Measurements from ENCODE around the gene PAK1IP1. TPM values are rescaled to one million over a fixed set of nuclear protein-coding genes. Genes with fewer than 3 reads are reported as not detected.
"Not testable (repeated sequence)": the region's sequence is repeated elsewhere in the genome, so short reads cannot be mapped to it uniquely, and the experiment has no call there.

Gene PAK1IP1
- total RNA-seq, 2 experiments from 2014 or later, result 34.2 to 35.5 TPM

DNA sequence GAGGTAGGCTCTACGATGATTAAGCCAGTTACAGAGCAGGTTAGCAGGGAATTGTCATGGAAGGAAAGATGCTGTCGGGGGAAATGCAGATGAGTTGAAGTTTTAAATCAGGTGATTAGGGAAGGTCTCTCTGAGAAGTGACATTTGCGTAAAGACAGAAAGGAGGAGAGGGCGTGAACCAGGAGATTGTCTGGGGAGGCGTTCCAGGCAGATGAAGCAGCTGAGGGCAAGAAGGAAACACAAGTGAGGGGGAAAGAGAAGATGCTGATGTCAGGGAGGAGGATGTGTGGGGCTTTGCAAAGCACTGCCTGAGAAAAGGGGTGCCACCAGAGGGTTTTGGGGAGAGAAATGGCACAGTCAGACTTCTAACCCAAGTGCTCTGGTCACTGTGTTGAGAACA, 50.3 kb downstream of the PAK1IP1 start:
- Mint-ChIP-seq H3K4me3 (no peak overlapping the region), H3K27me3 (no peaks in the 10 kb centered on the region), H3K4me1 (ENCODE audit: low read depth) (peaks cover 28% of the 10 kb centered on the region), H3K9me3 (no peaks in the 10 kb centered on the region), H3K36me3 (ENCODE audit: low read depth) (peaks cover 17% of the 10 kb centered on the region), H3K27ac (no peak overlapping the region)
- TF ChIP-seq, protein P1, sequence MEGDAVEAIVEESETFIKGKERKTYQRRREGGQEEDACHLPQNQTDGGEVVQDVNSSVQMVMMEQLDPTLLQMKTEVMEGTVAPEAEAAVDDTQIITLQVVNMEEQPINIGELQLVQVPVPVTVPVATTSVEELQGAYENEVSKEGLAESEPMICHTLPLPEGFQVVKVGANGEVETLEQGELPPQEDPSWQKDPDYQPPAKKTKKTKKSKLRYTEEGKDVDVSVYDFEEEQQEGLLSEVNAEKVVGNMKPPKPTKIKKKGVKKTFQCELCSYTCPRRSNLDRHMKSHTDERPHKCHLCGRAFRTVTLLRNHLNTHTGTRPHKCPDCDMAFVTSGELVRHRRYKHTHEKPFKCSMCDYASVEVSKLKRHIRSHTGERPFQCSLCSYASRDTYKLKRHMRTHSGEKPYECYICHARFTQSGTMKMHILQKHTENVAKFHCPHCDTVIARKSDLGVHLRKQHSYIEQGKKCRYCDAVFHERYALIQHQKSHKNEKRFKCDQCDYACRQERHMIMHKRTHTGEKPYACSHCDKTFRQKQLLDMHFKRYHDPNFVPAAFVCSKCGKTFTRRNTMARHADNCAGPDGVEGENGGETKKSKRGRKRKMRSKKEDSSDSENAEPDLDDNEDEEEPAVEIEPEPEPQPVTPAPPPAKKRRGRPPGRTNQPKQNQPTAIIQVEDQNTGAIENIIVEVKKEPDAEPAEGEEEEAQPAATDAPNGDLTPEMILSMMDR (IDR thresholded peaks at IDR 0.05), result no peak
- ATAC-seq (no peak), DNase-seq (no peak)
- intact Hi-C loops (cut with micrococcal nuclease), result no loop called here
- ChIA-PET CTCF (no interaction called here), POLR2A (interaction anchor here (0.6 kb wide), 1 partner anchor 245 kb away, joined by 3 read pairs; no protein-coding TSS in a partner anchor)

DNA sequence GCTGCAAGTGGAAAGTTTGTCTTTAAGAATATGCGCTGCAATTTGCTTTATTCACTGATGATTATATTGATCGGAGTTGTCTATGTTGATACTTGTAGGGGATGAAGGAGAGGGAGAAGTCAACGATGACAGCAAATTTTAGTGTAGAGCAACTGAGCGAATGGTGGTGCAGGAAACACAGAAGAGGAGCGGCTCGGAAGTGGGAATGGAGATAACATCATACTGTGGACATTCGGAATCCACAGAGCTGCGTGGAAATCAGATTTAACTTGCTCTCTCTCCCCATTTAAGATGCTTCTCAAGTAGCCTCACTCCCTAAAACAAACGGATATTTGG, 52.1 kb downstream of the PAK1IP1 start:
- ChIA-PET POLR2A (interaction anchor here (1.0 to 3.2 kb wide), 11 partner anchors 8 to 92 kb away, joined by 3 to 20 read pairs (median 4); partner anchors contain the start of genes C6orf52, MAK, PAK1IP1 and TMEM14C), CTCF (interaction anchor here (1.1 to 1.8 kb wide), 4 partner anchors 12 to 347 kb away, joined by 3 to 4 read pairs (median 4); partner anchors contain the start of gene SMIM13)
- ATAC-seq (no peak), DNase-seq (no peak)
- intact Hi-C loops (cut with micrococcal nuclease), result loop anchor here (2.0 kb wide), 1 partner anchor 52 kb away; the partner anchor contains the start of genes C6orf52 and PAK1IP1
- H3K9me3 Mint-ChIP-seq, result no peaks in the 10 kb centered on the region
- TF ChIP-seq, protein P1 (IDR thresholded peaks at IDR 0.05), result no peak
- peak overlapping the region; percentile 95 for H3K27ac Mint-ChIP-seq
- no peaks in the 10 kb centered on the region for H3K27me3 Mint-ChIP-seq
- peaks cover 39% of the 10 kb centered on the region for H3K4me1 Mint-ChIP-seq (ENCODE audit: low read depth)
- H3K36me3 Mint-ChIP-seq (ENCODE audit: low read depth), result peaks cover 24% of the 10 kb centered on the region
- peak overlapping the region; percentile 95 for H3K4me3 Mint-ChIP-seq

DNA sequence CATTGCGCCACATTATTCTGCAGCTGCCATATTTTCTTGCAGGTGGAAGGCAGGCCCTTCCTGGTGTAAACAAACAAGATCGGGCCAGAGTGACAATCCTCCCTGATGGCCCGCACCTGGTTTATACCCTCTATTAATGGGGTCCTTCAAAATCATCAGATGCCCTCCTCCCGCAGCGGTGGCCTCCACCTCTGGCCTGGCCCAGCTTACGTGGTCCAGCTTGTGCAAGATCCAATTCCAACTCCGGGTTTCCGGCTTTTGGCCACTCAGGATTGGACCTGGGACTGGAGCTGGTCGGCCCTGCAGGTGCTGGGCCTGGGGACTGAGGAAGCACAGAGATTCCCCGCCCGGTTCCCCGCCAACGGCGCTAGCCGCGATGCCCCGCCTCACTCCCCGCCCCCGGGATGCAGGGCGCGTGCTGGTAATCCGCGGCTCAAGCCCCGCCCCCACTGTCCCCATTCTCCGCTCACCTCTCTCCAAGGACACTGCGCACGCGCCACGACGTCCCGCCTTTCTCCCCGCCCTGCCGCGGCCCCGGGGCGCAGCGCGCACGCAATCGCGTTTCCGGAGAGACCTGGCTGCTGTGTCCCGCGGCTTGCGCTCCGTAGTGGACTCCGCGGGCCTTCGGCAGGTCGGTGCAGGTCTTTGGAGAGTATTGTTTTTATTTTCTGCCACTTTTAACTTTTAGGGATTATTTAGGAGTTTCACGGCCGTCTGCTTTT, 52.6 kb downstream of the PAK1IP1 start, which contains the start of gene TMEM14B:
Gene TMEM14B (plus strand): TSS at position 555 of the 722 bp plus-strand sequence. CDS start 1,441 bp downstream, outside the sequence.
- H3K36me3 Mint-ChIP-seq (ENCODE audit: low read depth), result peaks cover 24% of the 10 kb centered on the region
- TF ChIP-seq, protein P1 (IDR thresholded peaks at IDR 0.05), result no peak
- H3K9me3 Mint-ChIP-seq, result no peaks in the 10 kb centered on the region
- CTCF ChIA-PET, result interaction anchor here (0.8 to 1.8 kb wide), 6 partner anchors 11 to 346 kb away, joined by 3 to 4 read pairs (median 3); partner anchors contain the start of gene SMIM13
- DNase-seq, result peak; percentile 100
- intact Hi-C loops (cut with micrococcal nuclease), result loop anchor here (2.0 kb wide), 1 partner anchor 53 kb away; the partner anchor contains the start of genes C6orf52 and PAK1IP1
- ATAC-seq, result peak; percentile 99
- peak within 1 kb of the TSS; percentile 95 for H3K27ac Mint-ChIP-seq
- peak within 1 kb of the TSS; percentile 95 for H3K4me3 Mint-ChIP-seq
- POLR2A ChIA-PET, result interaction anchor here (1.0 to 3.2 kb wide), 12 partner anchors 9 to 91 kb away, joined by 3 to 20 read pairs (median 4); partner anchors contain the start of genes C6orf52, MAK, PAK1IP1 and TMEM14C
- H3K4me1 Mint-ChIP-seq (ENCODE audit: low read depth), result peaks cover 42% of the 10 kb centered on the region
- no peaks in the 10 kb centered on the region for H3K27me3 Mint-ChIP-seq

DNA sequence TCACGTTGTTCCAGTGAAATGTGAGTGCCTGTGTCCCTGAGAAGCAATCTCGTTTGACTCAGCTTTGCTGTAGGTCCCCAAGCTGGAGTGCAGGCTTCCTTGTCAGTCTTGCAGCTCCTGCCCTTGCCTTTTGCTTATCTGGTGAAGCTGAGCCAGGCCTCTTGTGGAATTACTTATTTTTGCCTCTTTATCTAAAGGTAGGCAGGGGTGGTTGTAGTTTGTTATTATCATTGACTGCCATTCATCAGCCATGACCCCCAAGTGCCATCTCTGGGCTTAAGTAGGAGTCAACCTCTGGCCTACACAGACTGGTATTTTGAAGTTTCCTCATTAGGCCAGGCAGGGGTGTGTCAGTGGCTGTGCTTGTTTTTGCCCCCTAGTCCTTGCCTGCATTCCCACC, 55.0 kb downstream of the PAK1IP1 start:
- Mint-ChIP-seq H3K4me3 (no peak overlapping the region), H3K27me3 (no peaks in the 10 kb centered on the region), H3K36me3 (ENCODE audit: low read depth) (peaks cover 38% of the 10 kb centered on the region), H3K4me1 (ENCODE audit: low read depth) (peaks cover 56% of the 10 kb centered on the region), H3K9me3 (no peaks in the 10 kb centered on the region), H3K27ac (peak overlapping the region; percentile 29)
- intact Hi-C loops (cut with micrococcal nuclease), result no loop called here
- CTCF ChIA-PET, result no interaction called here
- ATAC-seq (no peak), DNase-seq (no peak)
- TF ChIP-seq, protein P1 (IDR thresholded peaks at IDR 0.05), result no peak
- POLR2A ChIA-PET, result interaction anchor here (3.2 kb wide), 1 partner anchor 26 kb away, joined by 20 read pairs; the partner anchor contains the start of gene TMEM14C

DNA sequence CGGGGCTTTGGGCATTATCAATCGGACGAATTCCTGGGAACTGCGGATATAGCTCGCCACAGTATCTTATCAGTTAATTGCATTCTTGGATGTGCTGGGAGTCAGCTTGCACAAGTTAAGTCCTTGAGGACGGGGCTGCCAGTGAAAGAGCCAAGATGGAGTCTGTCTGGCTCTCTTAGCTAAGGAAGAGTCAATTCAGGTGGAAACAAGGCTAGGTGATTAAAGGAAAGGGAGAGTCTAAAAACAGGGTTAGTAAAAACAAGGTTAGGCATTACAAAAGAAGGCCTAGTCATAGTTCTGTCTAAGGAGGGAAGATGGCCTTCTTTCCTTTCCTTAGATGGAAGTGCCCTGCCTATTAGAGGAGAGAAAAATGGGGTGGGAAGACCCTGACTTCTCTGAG, 55.8 kb downstream of the PAK1IP1 start:
- CTCF ChIA-PET; intact Hi-C loops (cut with micrococcal nuclease); H3K27ac Mint-ChIP-seq; H3K9me3 Mint-ChIP-seq; H3K4me3 Mint-ChIP-seq; DNase-seq; POLR2A ChIA-PET; H3K27me3 Mint-ChIP-seq; ATAC-seq: not testable (repeated sequence)
- Mint-ChIP-seq H3K36me3 (ENCODE audit: low read depth) (peaks cover 45% of the 10 kb centered on the region), H3K4me1 (ENCODE audit: low read depth) (peaks cover 64% of the 10 kb centered on the region)

DNA sequence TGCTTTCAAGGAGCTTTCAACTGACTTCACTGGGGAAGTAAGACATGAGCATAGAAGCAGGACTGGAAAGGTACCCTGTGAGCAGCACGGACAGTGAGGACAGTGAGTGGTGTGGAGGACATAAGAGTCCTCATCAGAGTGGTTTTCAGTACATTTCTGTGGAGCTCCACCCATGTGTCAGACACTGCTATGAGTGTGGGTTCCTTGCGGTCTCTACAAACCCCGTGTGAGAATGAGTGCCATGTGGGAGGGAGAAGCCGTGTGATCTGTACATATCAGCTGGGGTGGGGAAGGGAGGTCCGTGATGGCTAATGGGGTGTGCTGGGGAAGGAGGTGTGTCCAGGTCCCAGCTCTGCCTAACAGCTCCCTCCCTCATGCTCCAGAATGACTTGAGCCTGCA, 57.0 kb downstream of the PAK1IP1 start:
- intact Hi-C loops (cut with micrococcal nuclease), result not testable (repeated sequence)
- peaks cover 56% of the 10 kb centered on the region for H3K36me3 Mint-ChIP-seq (ENCODE audit: low read depth)

More for the DNA sequence above, 57.0 kb downstream of the PAK1IP1 start:
- H3K9me3 Mint-ChIP-seq, H3K4me3 Mint-ChIP-seq, H3K27me3 Mint-ChIP-seq, ATAC-seq: not testable (repeated sequence)
- Mint-ChIP-seq H3K4me1 (ENCODE audit: low read depth) (peaks cover 63% of the 10 kb centered on the region), H3K27ac (peak overlapping the region; percentile 18)
- peak; percentile 15 for DNase-seq
- CTCF ChIA-PET, result interaction anchor here (1.2 kb wide), 1 partner anchor 14 kb away, joined by 4 read pairs; no protein-coding TSS in a partner anchor
- POLR2A ChIA-PET, result interaction anchor here (1.2 kb wide), 1 partner anchor 57 kb away, joined by 3 read pairs; the partner anchor contains the start of gene PAK1IP1
